KMS-11 (cell line): Measurements from ENCODE around the gene ITPKB.

Experiments
- H2AFZ ChIP-seq: fragments of 200-600 bp; sonication (generic); 2 replicates; pipeline ENCODE4 v1.6.1; 2016; ENCODE audit warnings: antibody characterized with exemption, mixed run types, low read depth
- H3K27ac ChIP-seq: fragments of 200-600 bp; sonication (generic); 2 replicates; pipeline ENCODE4 v1.6.1; 2016; ENCODE audit warnings: mild to moderate bottlenecking, mixed run types
- H3K27me3 ChIP-seq: fragments of 200-600 bp; sonication (generic); 2 replicates; pipeline ENCODE4 v1.6.1; 2017; ENCODE audit warnings: mild to moderate bottlenecking, low read depth, mixed run types, moderate library complexity; ENCODE audit not compliant: insufficient read depth
- H3K36me3 ChIP-seq: fragments of 200-600 bp; sonication (generic); 2 replicates; pipeline ENCODE4 v1.6.1; 2017; ENCODE audit warnings: mild to moderate bottlenecking, mixed run types; ENCODE audit not compliant: insufficient read depth
- H3K4me1 ChIP-seq: fragments of 200-600 bp; sonication (generic); 2 replicates; pipeline ENCODE4 v1.6.1; 2016; ENCODE audit warnings: mild to moderate bottlenecking, low read depth, mixed run types; ENCODE audit not compliant: poor library complexity, severe bottlenecking
- H3K4me2 ChIP-seq: fragments of 200-600 bp; sonication (generic); 2 replicates; pipeline ENCODE4 v1.7.0; 2016; ENCODE audit warnings: mild to moderate bottlenecking, mixed run types
- H3K4me3 ChIP-seq: fragments of 200-600 bp; sonication (generic); IDR thresholded peaks from 2 replicates; pipeline ENCODE4 v1.6.1; 2017; ENCODE audit warnings: low read depth, low read length, mixed read lengths; ENCODE audit not compliant: insufficient read depth
- H3K79me2 ChIP-seq: fragments of 200-600 bp; sonication (generic); 2 replicates; pipeline ENCODE4 v1.6.1; 2016; ENCODE audit warnings: low read depth, mixed run types; ENCODE audit not compliant: insufficient read depth
- H3K9ac ChIP-seq: fragments of 200-600 bp; sonication (generic); 2 replicates; pipeline ENCODE4 v1.6.1; 2016; ENCODE audit warnings: mild to moderate bottlenecking, mixed run types
- H4K20me1 ChIP-seq: fragments of 200-600 bp; sonication (generic); 2 replicates; pipeline ENCODE4 v1.6.1; 2016; ENCODE audit warnings: mild to moderate bottlenecking, mixed run types; ENCODE audit not compliant: insufficient read depth
- CTCF ChIP-seq: fragments of 200-600 bp; sonication (generic); conservative IDR thresholded peaks from 2 replicates; pipeline ENCODE4 v1.6.1; 2017; ENCODE audit warnings: low read depth, mild to moderate bottlenecking, antibody characterized with exemption, low read length, moderate library complexity, mixed read lengths

The ITPKB gene

GRCh38 chr1:226607268-226607660 lies 131.8 kb downstream of the ITPKB start:
- H3K4me2 ChIP-seq: no peak overlapping the region
- no peaks in the 10 kb centered on the region for H4K20me1 ChIP-seq
- no peak overlapping the region for H2AFZ ChIP-seq
- no peaks in the 10 kb centered on the region for H3K27me3 ChIP-seq
- H3K79me2 ChIP-seq: no peaks in the 10 kb centered on the region
- no peak for TF ChIP-seq CTCF
- no peak overlapping the region for H3K4me3 ChIP-seq
- no peak overlapping the region for H3K9ac ChIP-seq
- no peaks in the 10 kb centered on the region for H3K36me3 ChIP-seq
- no peak overlapping the region for H3K27ac ChIP-seq
- H3K4me1 ChIP-seq: no peaks in the 10 kb centered on the region

GRCh38 chr1:226606311-226607267 lies 132.5 kb downstream of the ITPKB start:
- no peaks in the 10 kb centered on the region for H3K4me1 ChIP-seq
- H3K27ac ChIP-seq: no peak overlapping the region

GRCh38 chr1:226605318-226605950 lies 133.6 kb downstream of the ITPKB start:
- Histone ChIP-seq H3K79me2 (no peaks in the 10 kb centered on the region), H3K9ac (no peak overlapping the region), H3K4me2 (no peak overlapping the region), H3K4me1 (no peaks in the 10 kb centered on the region), H3K4me3 (no peak overlapping the region), H4K20me1 (no peaks in the 10 kb centered on the region), H3K27ac (no peak overlapping the region), H3K27me3 (no peaks in the 10 kb centered on the region), H2AFZ (no peak overlapping the region), H3K36me3 (no peaks in the 10 kb centered on the region)
- TF ChIP-seq CTCF: no peak

More at GRCh38 chr1:226606311-226607267, 132.5 kb downstream of the ITPKB start:
- no peak overlapping the region for H3K4me2 ChIP-seq
- no peaks in the 10 kb centered on the region for H3K36me3 ChIP-seq
- H3K4me3 ChIP-seq: no peak overlapping the region
- no peaks in the 10 kb centered on the region for H3K79me2 ChIP-seq
- H4K20me1 ChIP-seq: no peaks in the 10 kb centered on the region
- no peak overlapping the region for H3K9ac ChIP-seq
- no peaks in the 10 kb centered on the region for H3K27me3 ChIP-seq
- H2AFZ ChIP-seq: no peak overlapping the region
- TF ChIP-seq CTCF: no peak

- TF ChIP-seq CTCF: no peak
- Histone ChIP-seq H3K79me2 (no peaks in the 10 kb centered on the region), H3K27me3 (no peaks in the 10 kb centered on the region), H3K27ac (no peak overlapping the region), H3K4me1 (no peaks in the 10 kb centered on the region), H3K4me3 (no peak overlapping the region), H4K20me1 (no peaks in the 10 kb centered on the region), H3K36me3 (no peaks in the 10 kb centered on the region), H3K4me2 (no peak overlapping the region), H3K9ac (no peak overlapping the region), H2AFZ (no peak overlapping the region)
These were observed 134.3 kb downstream of the ITPKB start for GRCh38 chr1:226604560-226605317.
